Activated naive CD8-positive, alpha-beta T cell treated with anti-CD3 and anti-CD28 coated beads for 36 hours (primary cell): ENCODE data around the gene AKR1C3. TPM values are rescaled to one million over a fixed set of nuclear protein-coding genes. Genes with fewer than 3 reads are reported as not detected.

Experiments
- DNase-seq: peaks from one replicate; pipeline ENCODE4 v3.0.0; 2021
- H3K27ac Mint-ChIP-seq: one replicate; pipeline ENCODE4 v1.8.0; 2022; ENCODE audit warnings: mild to moderate bottlenecking, moderate library complexity, mixed read lengths
- H3K27me3 Mint-ChIP-seq: one replicate; pipeline ENCODE4 v1.8.0; 2022; ENCODE audit warnings: mild to moderate bottlenecking, mixed read lengths
- H3K36me3 Mint-ChIP-seq: one replicate; pipeline ENCODE4 v1.8.0; 2021; ENCODE audit warnings: mild to moderate bottlenecking, mixed read lengths
- H3K4me1 Mint-ChIP-seq: one replicate; pipeline ENCODE4 v1.8.0; 2021; ENCODE audit warnings: mixed read lengths
- H3K4me3 Mint-ChIP-seq: one replicate; pipeline ENCODE4 v1.8.0; 2022; ENCODE audit warnings: mild to moderate bottlenecking, moderate library complexity, mixed read lengths
- H3K9me3 Mint-ChIP-seq: one replicate; pipeline ENCODE4 v1.8.0; 2022; ENCODE audit warnings: mixed read lengths
- total RNA-seq, 2 experiments: library from RNA; stranded (reverse); gene quantifications; one replicate each; pipeline ENCODE4 v1.2.3, GENCODE V29; 2021

Gene AKR1C3
- total RNA-seq, 2 experiments from 2014 or later = 0.50 to 0.87 TPM

DNA sequence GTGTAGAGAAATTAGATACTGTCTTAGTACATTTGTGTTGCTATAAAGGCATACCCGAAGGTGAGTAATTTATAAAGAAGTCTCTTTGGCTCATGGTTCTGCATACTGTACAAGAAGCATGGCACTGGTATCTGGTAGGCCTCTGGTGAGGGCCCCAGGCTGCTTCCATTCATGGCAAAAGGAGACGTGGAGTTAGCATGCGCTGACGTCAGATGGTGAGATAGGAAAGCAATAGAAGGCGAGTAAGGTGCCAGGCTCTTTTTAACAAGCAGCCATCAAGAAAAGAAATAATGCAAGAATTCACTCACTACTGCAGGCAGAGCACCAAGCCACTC lies 52.7 kb downstream of the AKR1C3 start:
- H3K4me1 Mint-ChIP-seq = no peaks in the 10 kb centered on the region
- no peaks in the 10 kb centered on the region for H3K36me3 Mint-ChIP-seq
- DNase-seq = no peak
- H3K27me3 Mint-ChIP-seq = peaks cover 3% of the 10 kb centered on the region
- peaks cover 1% of the 10 kb centered on the region for H3K9me3 Mint-ChIP-seq
- no peak overlapping the region for H3K27ac Mint-ChIP-seq
- H3K4me3 Mint-ChIP-seq = no peak overlapping the region

DNA sequence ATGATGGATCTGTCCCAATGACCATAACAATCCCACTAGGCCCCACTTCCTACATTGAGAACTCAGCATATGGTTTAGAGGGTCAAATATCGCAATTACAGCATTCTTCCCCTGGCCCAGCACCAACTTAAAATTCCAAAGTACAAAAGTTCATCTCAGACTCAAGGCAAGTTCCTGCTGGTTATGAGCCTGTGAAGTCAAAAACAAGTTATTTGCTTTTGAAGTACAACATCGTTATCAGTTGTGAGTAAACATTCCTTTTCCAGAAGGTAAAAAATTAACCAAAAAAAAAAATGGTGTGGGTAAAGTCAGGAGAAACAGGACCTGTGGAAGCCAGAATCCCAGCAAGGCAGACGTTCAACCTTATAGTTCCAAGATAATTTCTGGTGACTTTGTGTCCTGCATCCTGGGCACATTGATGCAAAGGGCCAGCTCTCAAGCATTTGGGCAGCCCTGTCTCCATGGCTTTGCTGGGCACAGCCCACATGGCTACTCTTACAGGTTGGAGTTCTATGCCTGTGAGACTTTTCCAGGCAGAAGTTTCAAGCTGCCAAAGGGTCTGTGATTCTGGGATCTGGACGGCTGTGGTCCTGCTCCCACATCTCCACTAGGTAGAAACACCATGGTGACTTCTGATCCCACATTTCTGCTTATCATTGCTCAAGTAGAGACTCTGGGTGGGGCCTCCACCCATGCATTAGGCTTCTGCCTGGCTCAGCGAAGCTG lies 53.2 kb downstream of the AKR1C3 start:
- Mint-ChIP-seq H3K9me3 (peaks cover 1% of the 10 kb centered on the region), H3K27ac (no peak overlapping the region), H3K36me3 (no peaks in the 10 kb centered on the region), H3K4me3 (no peak overlapping the region), H3K4me1 (no peaks in the 10 kb centered on the region), H3K27me3 (peaks cover 3% of the 10 kb centered on the region)
- DNase-seq = no peak

DNA sequence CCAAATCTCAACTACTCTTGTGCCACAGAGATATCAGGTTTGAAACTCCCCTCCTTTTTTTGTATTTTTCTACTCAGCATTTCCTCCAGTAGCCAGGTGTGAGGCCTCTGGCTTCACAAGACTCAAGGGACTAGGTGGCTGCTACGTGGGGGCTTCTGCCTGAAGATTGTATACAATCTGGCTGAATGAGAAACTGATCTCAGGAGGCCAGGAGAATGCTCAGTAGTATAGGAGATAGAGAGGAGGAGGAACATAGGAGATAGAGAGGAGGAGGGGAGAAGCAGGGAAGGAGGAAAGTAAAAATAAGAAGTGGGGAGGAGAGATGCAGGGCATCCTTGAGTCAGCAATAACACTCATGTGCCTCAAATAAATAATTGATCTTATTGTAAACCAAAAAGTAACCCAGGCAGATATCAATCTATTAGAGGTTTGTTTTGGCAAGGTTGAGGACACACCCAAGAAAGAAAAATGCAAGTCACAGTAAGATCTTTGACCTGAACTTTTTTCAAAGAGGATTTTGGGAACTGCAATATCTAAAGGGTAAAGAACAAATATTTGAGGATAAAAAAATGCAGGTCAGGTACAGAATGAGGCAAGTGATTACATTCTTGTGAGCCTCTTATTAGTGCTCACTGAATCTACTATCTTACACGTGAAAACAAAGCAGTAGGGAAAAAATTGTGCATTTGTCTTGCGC lies 53.9 kb downstream of the AKR1C3 start:
- no peak overlapping the region for H3K27ac Mint-ChIP-seq
- no peaks in the 10 kb centered on the region for H3K4me1 Mint-ChIP-seq
- no peak for DNase-seq
- no peaks in the 10 kb centered on the region for H3K36me3 Mint-ChIP-seq
- H3K4me3 Mint-ChIP-seq = no peak overlapping the region
- H3K27me3 Mint-ChIP-seq = peaks cover 3% of the 10 kb centered on the region
- peaks cover 1% of the 10 kb centered on the region for H3K9me3 Mint-ChIP-seq

DNA sequence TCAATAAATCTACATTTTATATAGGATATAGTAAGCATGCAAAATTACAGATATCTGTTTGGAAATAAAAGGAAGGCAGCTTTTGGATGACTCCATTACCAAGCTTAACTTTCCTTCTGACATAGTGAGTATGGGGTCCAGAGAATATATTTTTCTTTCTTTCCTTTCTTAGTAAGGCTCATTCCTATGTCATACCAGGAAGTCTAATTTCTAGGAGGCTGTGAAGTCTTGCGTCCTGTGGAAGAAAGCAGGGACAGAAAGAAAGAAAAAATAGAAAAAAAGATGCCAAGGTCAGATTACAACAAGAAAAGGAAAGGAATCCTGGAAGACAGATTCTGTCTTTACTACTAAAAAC lies 54.4 kb downstream of the AKR1C3 start:
- Mint-ChIP-seq H3K27ac (no peak overlapping the region), H3K9me3 (peaks cover 1% of the 10 kb centered on the region), H3K27me3 (peaks cover 3% of the 10 kb centered on the region), H3K36me3 (no peaks in the 10 kb centered on the region), H3K4me1 (no peaks in the 10 kb centered on the region), H3K4me3 (no peak overlapping the region)
- DNase-seq = no peak

DNA sequence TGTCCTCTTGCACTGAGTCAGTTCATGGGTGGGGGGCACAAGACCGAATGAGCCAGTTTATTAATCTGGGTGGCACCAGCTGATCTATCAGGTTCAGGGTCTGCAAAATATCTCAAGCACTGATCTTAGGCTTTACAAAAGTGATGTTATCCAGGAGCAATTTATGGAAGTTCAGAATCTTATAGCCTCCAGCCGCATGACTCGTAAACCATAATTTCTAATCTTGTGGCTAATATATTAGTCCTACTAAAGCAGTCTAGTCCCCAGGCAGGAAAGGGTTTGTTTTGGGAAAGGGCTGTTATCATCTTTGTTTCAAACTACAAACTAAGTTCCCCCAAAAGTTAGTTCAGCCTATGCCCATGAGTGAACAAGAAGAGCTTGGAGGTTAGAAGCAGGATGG lies 56.9 kb downstream of the AKR1C3 start:
- Mint-ChIP-seq H3K4me1 (no peaks in the 10 kb centered on the region), H3K4me3 (no peak overlapping the region), H3K36me3 (no peaks in the 10 kb centered on the region), H3K27me3 (peaks cover 3% of the 10 kb centered on the region), H3K27ac (no peak overlapping the region), H3K9me3 (peaks cover 1% of the 10 kb centered on the region)
- DNase-seq = no peak

DNA sequence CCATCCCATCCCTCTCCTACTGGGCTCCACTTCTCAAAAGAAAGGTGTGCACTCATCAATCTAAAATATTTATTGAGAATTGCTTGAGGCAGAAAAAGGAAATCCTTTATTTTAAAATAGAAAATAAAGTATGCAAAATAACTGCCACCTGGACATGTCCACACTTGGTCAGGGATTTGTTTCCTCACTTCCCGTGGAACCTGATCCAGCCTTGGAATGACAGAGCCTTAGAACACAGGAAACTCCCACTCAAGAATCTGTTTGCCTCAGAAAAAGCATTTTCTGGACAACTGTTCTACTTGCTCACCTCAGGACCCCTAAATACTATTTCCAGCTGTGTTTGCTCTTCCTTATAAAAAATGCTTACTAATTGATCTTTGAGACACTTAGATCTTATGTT lies 61.7 kb downstream of the AKR1C3 start:
- no peaks in the 10 kb centered on the region for H3K36me3 Mint-ChIP-seq
- H3K4me1 Mint-ChIP-seq = no peaks in the 10 kb centered on the region
- H3K4me3 Mint-ChIP-seq = no peak overlapping the region
- H3K9me3 Mint-ChIP-seq = no peaks in the 10 kb centered on the region
- H3K27ac Mint-ChIP-seq = no peak overlapping the region
- H3K27me3 Mint-ChIP-seq = peaks cover 3% of the 10 kb centered on the region
- no peak for DNase-seq

Other genes with a start within 250 kb of the AKR1C3 start
- under 1 TPM; 0.14 to 0.21 TPM for gene AKR1C1, start 131.0 kb upstream of the AKR1C3 start, total RNA-seq
- gene AKR1C2, start 90.6 kb upstream of the AKR1C3 start, total RNA-seq = not detected
- gene AKR1C8, start 90.7 kb downstream of the AKR1C3 start, total RNA-seq = under 1 TPM in 1 of 2 experiments, not detected in 1; 0.22 TPM
- gene AKR1C4, start 102.4 kb downstream of the AKR1C3 start, total RNA-seq = not detected